ENCODE results near the gene ARMH1.

Gene ARMH1

GRCh38 chr1:44676484-44677200, 2.1 kb downstream of the ARMH1 start:
- Histone ChIP-seq H3K4me1 (ENCODE audit: control insufficient read depth in 1 of 2, insufficient read depth in 1 of 2, low read depth in 1 of 2, low read length in 1 of 2) (peaks cover 62 to 64% of the 10 kb centered on the region in 2 experiments), H3K36me3 (no peaks in the 10 kb centered on the region), H3K27ac (peak overlapping the region; percentile 68), H3K27me3 (no peaks in the 10 kb centered on the region), H3K4me3 (ENCODE audit: low read depth in 1 of 2, low read length in 1 of 2) (no peak overlapping the region), H3K9me3 (no peaks in the 10 kb centered on the region)
- no peak for TF ChIP-seq CTCF (IDR thresholded peaks at IDR 0.05)

GRCh38 chr1:44677201-44677766, 2.8 kb downstream of the ARMH1 start:
- TF ChIP-seq CTCF (IDR thresholded peaks at IDR 0.05), result peak; percentile 30
- H3K27ac ChIP-seq, result peak overlapping the region; percentile 68
- no peaks in the 10 kb centered on the region for H3K36me3 ChIP-seq
- H3K27me3 ChIP-seq, result no peaks in the 10 kb centered on the region
- H3K4me3 ChIP-seq (ENCODE audit: low read depth in 1 of 2, low read length in 1 of 2), result no peak overlapping the region
- no peaks in the 10 kb centered on the region for H3K9me3 ChIP-seq
- peaks cover 62 to 64% of the 10 kb centered on the region in 2 experiments for H3K4me1 ChIP-seq (ENCODE audit: control insufficient read depth in 1 of 2, insufficient read depth in 1 of 2, low read depth in 1 of 2, low read length in 1 of 2)

GRCh38 chr1:44678120-44678519, 3.6 kb downstream of the ARMH1 start:
- Histone ChIP-seq H3K27ac (peak overlapping the region; percentile 68), H3K9me3 (no peaks in the 10 kb centered on the region), H3K4me3 (ENCODE audit: low read depth in 1 of 2, low read length in 1 of 2) (no peak overlapping the region), H3K27me3 (no peaks in the 10 kb centered on the region), H3K4me1 (ENCODE audit: control insufficient read depth in 1 of 2, insufficient read depth in 1 of 2, low read depth in 1 of 2, low read length in 1 of 2) (peaks cover 62 to 64% of the 10 kb centered on the region in 2 experiments), H3K36me3 (no peaks in the 10 kb centered on the region)
- TF ChIP-seq CTCF (IDR thresholded peaks at IDR 0.05), result no peak

- H3K36me3 ChIP-seq, result no peaks in the 10 kb centered on the region
- H3K27me3 ChIP-seq, result no peaks in the 10 kb centered on the region
- H3K27ac ChIP-seq, result no peak overlapping the region
- TF ChIP-seq CTCF (IDR thresholded peaks at IDR 0.05), result no peak
- peaks cover 62 to 64% of the 10 kb centered on the region in 2 experiments for H3K4me1 ChIP-seq (ENCODE audit: control insufficient read depth in 1 of 2, insufficient read depth in 1 of 2, low read depth in 1 of 2, low read length in 1 of 2)
- H3K9me3 ChIP-seq, result no peaks in the 10 kb centered on the region
- no peak overlapping the region for H3K4me3 ChIP-seq (ENCODE audit: low read depth in 1 of 2, low read length in 1 of 2)
Observed at GRCh38 chr1:44678626-44679025, 4.1 kb downstream of the ARMH1 start.

GRCh38 chr1:44679468-44679867, 5.0 kb downstream of the ARMH1 start:
- Histone ChIP-seq H3K27ac (no peak overlapping the region), H3K9me3 (no peaks in the 10 kb centered on the region), H3K27me3 (no peaks in the 10 kb centered on the region), H3K4me1 (ENCODE audit: control insufficient read depth in 1 of 2, insufficient read depth in 1 of 2, low read depth in 1 of 2, low read length in 1 of 2) (peaks cover 65 to 69% of the 10 kb centered on the region in 2 experiments), H3K4me3 (ENCODE audit: low read depth in 1 of 2, low read length in 1 of 2) (no peak overlapping the region), H3K36me3 (no peaks in the 10 kb centered on the region)
- TF ChIP-seq CTCF (IDR thresholded peaks at IDR 0.05), result no peak
